ENCODE results near the gene KSR1. TPM values are rescaled to one million over a fixed set of nuclear protein-coding genes. Genes with fewer than 3 reads are reported as not detected.

KSR1 gene
- polyA plus RNA-seq, 1 of the 3 experiments (the other 2 are of a cell fraction): 7.5 TPM

GRCh38 chr17:27546624-27547300 is 90.5 kb downstream of the KSR1 start (continued):
- no peak for TF ChIP-seq USF2 (IDR thresholded peaks at IDR 0.05; ENCODE audit: borderline replicate concordance, low read depth, low read length)
- no peak for TF ChIP-seq EP300 (IDR thresholded peaks at IDR 0.05; ENCODE audit: borderline replicate concordance in 1 of 2, low read depth in 1 of 2, low read length in 1 of 2)
- no peak for TF ChIP-seq TEAD4 (IDR thresholded peaks at IDR 0.05; ENCODE audit: borderline replicate concordance, insufficient read depth)
- no peak for TF ChIP-seq NRF1 (IDR thresholded peaks at IDR 0.05; ENCODE audit: low read depth, low read length)

- no peak overlapping the region for H3K9ac ChIP-seq
- H2AFZ ChIP-seq (ENCODE audit: low read depth): no peak overlapping the region
- no peaks in the 10 kb centered on the region for H4K20me1 ChIP-seq (ENCODE audit: insufficient read depth)
- TF ChIP-seq EP300 (IDR thresholded peaks at IDR 0.05; ENCODE audit: borderline replicate concordance in 1 of 2, low read depth in 1 of 2, low read length in 1 of 2) (no peak), EZH2phosphoT487 (IDR thresholded peaks at IDR 0.05; ENCODE audit: borderline replicate concordance, low read depth) (no peak)
- ChIA-PET CTCF (interaction anchor here (1.1 kb wide), 1 partner anchor 105 kb away, joined by 3 read pairs; no protein-coding TSS in a partner anchor), POLR2A (no interaction called here)
- peaks cover 6 to 20% of the 10 kb centered on the region in 2 experiments; a peak in 3 of 4 replicates for H3K4me1 ChIP-seq (ENCODE audit: control insufficient read depth in 1 of 2, insufficient read depth in 2 of 2, low read depth in 1 of 2, low read length in 1 of 2)
- H3F3A ChIP-seq (replicated peaks; ENCODE audit: insufficient read depth): no peaks in the 10 kb centered on the region
- no peaks in the 10 kb centered on the region for H3K36me3 ChIP-seq (replicated peaks in 1 of 2; ENCODE audit: control insufficient read depth in 1 of 2, insufficient read depth in 2 of 2, low read length in 1 of 2)
- no peaks in the 10 kb centered on the region for H3K9me2 ChIP-seq
- no peaks in the 10 kb centered on the region for H3K9me3 ChIP-seq
- H3K27me3 ChIP-seq (ENCODE audit: insufficient read depth): no peaks in the 10 kb centered on the region
- no peaks in the 10 kb centered on the region for H3K79me2 ChIP-seq (ENCODE audit: insufficient read depth)
- no peak for DNase-seq
- WGBS (ENCODE audit: low lambda C conversion rate): 79% methylated on average over 4 of the region's 4 CpGs
- H3K27ac ChIP-seq (ENCODE audit: low read depth in 2 of 2, low read length in 1 of 2): no peak overlapping the region
- 0 out of 2 replicates have a peak overlapping the region, but pooled peaks have one; percentile 37 for H3K4me2 ChIP-seq
- no peak overlapping the region for H3K4me3 ChIP-seq (ENCODE audit: low read depth in 2 of 2, low read length in 1 of 2)
These were observed 91.0 kb downstream of the KSR1 start for GRCh38 chr17:27547301-27547683.

- no peaks in the 10 kb centered on the region for H3K9me2 ChIP-seq
- TF ChIP-seq JUND (IDR thresholded peaks at IDR 0.05): no peak
- no peak for TF ChIP-seq NFIC (IDR thresholded peaks at IDR 0.05; ENCODE audit: borderline replicate concordance)
- TF ChIP-seq IRF3 (IDR thresholded peaks at IDR 0.05; ENCODE audit: low read depth, low read length): no peak
- TF ChIP-seq MEF2A (IDR thresholded peaks at IDR 0.05; ENCODE audit: borderline replicate concordance, low read depth): no peak
- no peak for TF ChIP-seq EP300 (IDR thresholded peaks at IDR 0.05; ENCODE audit: borderline replicate concordance in 1 of 2, low read depth in 1 of 2, low read length in 1 of 2)
- no peak for TF ChIP-seq POLR2AphosphoS5 (IDR thresholded peaks at IDR 0.05; ENCODE audit: low read depth, low read length)
- no peak for TF ChIP-seq SIN3A (IDR thresholded peaks at IDR 0.05; ENCODE audit: borderline replicate concordance, low read depth, low read length)
- no peak for TF ChIP-seq MXI1 (IDR thresholded peaks at IDR 0.05; ENCODE audit: low read depth, low read length)
- no peak for TF ChIP-seq ELF1 (IDR thresholded peaks at IDR 0.05)
- no peak for TF ChIP-seq RFX5 (IDR thresholded peaks at IDR 0.05; ENCODE audit: low read length)
- no peak for TF ChIP-seq GABPA (IDR thresholded peaks at IDR 0.05; ENCODE audit: low read depth)
- no peaks in the 10 kb centered on the region for H3K9me3 ChIP-seq
- H3K27me3 ChIP-seq (ENCODE audit: insufficient read depth): no peaks in the 10 kb centered on the region
- no peak overlapping the region for H2AFZ ChIP-seq (ENCODE audit: low read depth)
- no peak overlapping the region for H3K4me2 ChIP-seq
- H3K9ac ChIP-seq: no peak overlapping the region
- no peaks in the 10 kb centered on the region for H4K20me1 ChIP-seq (ENCODE audit: insufficient read depth)
- DNase-seq: no peak
- ChIA-PET POLR2A (no interaction called here), CTCF (interaction anchor here (1.3 kb wide), 1 partner anchor 303 kb away, joined by 4 read pairs; no protein-coding TSS in a partner anchor)
- H3F3A ChIP-seq (replicated peaks; ENCODE audit: insufficient read depth): no peaks in the 10 kb centered on the region
- no peaks in the 10 kb centered on the region for H3K79me2 ChIP-seq (ENCODE audit: insufficient read depth)
- WGBS (ENCODE audit: low lambda C conversion rate): 96% methylated on average over 7 of the region's 7 CpGs
- H3K36me3 ChIP-seq (replicated peaks in 1 of 2; ENCODE audit: control insufficient read depth in 1 of 2, insufficient read depth in 2 of 2, low read length in 1 of 2): no peaks in the 10 kb centered on the region
- no peak overlapping the region for H3K27ac ChIP-seq (ENCODE audit: low read depth in 2 of 2, low read length in 1 of 2)
- peaks cover 13 to 28% of the 10 kb centered on the region in 2 experiments; a peak in 3 of 4 replicates for H3K4me1 ChIP-seq (ENCODE audit: control insufficient read depth in 1 of 2, insufficient read depth in 2 of 2, low read depth in 1 of 2, low read length in 1 of 2)
- H3K4me3 ChIP-seq (ENCODE audit: low read depth in 2 of 2, low read length in 1 of 2): no peak overlapping the region
These were observed 92.1 kb downstream of the KSR1 start for GRCh38 chr17:27548369-27548768.
